DND-41 (cell line): ENCODE data around the gene RBM47.

Experiments used
- ATAC-seq: fragments of 200-7000 bp; cut with Tn5 transposase; 3 replicates; pipeline ENCODE4 v1.9.1; 2021; ENCODE audit warnings: low read depth; ENCODE audit not compliant: insufficient read depth
- DNase-seq: peaks from one replicate; pipeline ENCODE4 v3.0.0-alpha.2; 2020
- H2AFZ ChIP-seq: 2 replicates; pipeline ENCODE4 v1.6.0; 2012; ENCODE audit warnings: low read depth, low read length
- H3K27ac ChIP-seq: 2 replicates; pipeline ENCODE4 v1.5.1; 2012; ENCODE audit warnings: low read length, inconsistent platforms
- H3K27me3 ChIP-seq: fragments of 200-600 bp; sonication (generic); 2 replicates; pipeline ENCODE4 v1.6.0; 2012; ENCODE audit warnings: low read length, mild to moderate bottlenecking, inconsistent platforms; ENCODE audit not compliant: insufficient read depth, poor library complexity
- H3K36me3 ChIP-seq: 2 replicates; pipeline ENCODE4 v1.5.1; 2012; ENCODE audit warnings: low read length, inconsistent platforms; ENCODE audit not compliant: insufficient read depth
- H3K4me1 ChIP-seq: 2 replicates; pipeline ENCODE4 v1.5.1; 2012; ENCODE audit warnings: mild to moderate bottlenecking, low read length; ENCODE audit not compliant: insufficient read depth
- H3K4me2 ChIP-seq: 2 replicates; pipeline ENCODE4 v1.6.0; 2012; ENCODE audit warnings: mild to moderate bottlenecking, moderate library complexity, low read length, inconsistent platforms; ENCODE audit not compliant: insufficient read depth
- H3K4me3 ChIP-seq, 2 experiments: fragments of 200-600 bp in 1 of 2; shearing (Covaris generic) in 1 of 2; 2 replicates each; pipeline ENCODE4 v1.5.1; 2012 to 2016; ENCODE audit warnings: inconsistent platforms in 2 of 2, low read length in 2 of 2, mild to moderate bottlenecking in 2 of 2, low read depth in 1 of 2, moderate library complexity in 1 of 2
- H3K79me2 ChIP-seq: 2 replicates; pipeline ENCODE4 v1.6.0; 2012; ENCODE audit warnings: low read length, inconsistent platforms; ENCODE audit not compliant: insufficient read depth
- H3K9ac ChIP-seq: 2 replicates; pipeline ENCODE4 v1.6.0; 2012; ENCODE audit warnings: low read depth, mild to moderate bottlenecking, inconsistent platforms, low read length, moderate library complexity
- H3K9me3 ChIP-seq: 2 replicates; pipeline ENCODE4 v1.5.1; 2012; ENCODE audit warnings: low read length, moderate library complexity, mild to moderate bottlenecking, inconsistent platforms; ENCODE audit not compliant: insufficient read depth, severe bottlenecking
- H4K20me1 ChIP-seq: 2 replicates; pipeline ENCODE4 v1.6.0; 2012; ENCODE audit warnings: low read length; ENCODE audit not compliant: insufficient read depth
- EZH2 ChIP-seq: IDR thresholded peaks from 3 replicates; pipeline ENCODE4 v1.6.1; 2012; ENCODE audit warnings: borderline replicate concordance, low read depth, mild to moderate bottlenecking, moderate library complexity, low read length, inconsistent platforms; ENCODE audit not compliant: severe bottlenecking
- TF ChIP-seq, protein P1 (sequence below): IDR thresholded peaks from 2 replicates; pipeline ENCODE4 v1.5.1; 2012; ENCODE audit warnings: borderline replicate concordance, low read length, moderate library complexity, mild to moderate bottlenecking; ENCODE audit not compliant: poor library complexity, severe bottlenecking; ENCODE audit errors: extremely low read depth

RBM47 gene

DNA sequence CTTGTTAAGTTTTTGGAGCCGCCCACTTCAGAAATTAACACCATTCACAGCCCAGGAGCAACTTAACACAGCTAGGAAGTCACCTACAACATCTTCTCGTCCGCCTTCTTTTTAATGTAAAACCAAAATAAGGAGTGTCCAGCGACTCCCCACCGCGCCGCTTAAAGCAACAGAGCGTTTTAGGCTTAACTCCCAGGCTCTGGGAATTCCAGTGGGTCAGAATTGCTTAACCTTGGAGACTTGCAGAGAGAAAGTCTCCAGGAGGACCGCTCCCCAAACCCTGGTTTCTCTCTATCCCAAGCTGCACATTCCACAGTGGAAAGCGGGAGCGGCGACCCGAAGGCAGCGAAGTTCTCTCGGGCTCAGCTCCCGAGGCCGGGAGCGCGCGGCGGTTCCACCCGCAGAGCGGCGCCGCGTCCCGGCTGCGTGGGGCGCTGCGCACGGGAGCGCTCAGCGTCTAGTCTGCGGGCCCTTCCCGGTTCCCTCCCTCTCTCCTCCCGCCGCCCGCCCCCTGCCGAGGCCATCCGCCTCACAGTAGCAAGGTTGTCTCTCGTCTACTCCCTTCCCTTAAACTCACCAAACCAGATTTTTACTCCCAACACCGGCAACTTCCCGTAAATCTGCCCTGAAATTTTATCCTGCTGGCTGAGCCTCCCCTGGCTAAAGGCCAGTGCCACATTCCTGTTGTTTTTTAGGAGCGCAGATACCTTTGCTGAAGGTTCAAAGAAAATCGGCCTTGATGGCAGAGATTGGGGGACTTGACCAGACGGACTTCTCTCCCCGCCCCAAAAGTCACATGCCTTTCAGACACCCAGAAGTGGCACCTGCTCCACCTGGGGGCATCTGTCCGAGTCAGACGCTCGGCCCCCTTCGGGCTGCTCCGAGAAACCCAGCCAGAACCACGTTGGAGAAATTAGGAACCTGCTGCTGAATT, at the start of gene RBM47:
TSS of gene RBM47 (minus strand) at position 464 of the 934 bp plus-strand sequence. CDS start 190,971 bp downstream, outside the sequence.
- TF ChIP-seq, protein P1, sequence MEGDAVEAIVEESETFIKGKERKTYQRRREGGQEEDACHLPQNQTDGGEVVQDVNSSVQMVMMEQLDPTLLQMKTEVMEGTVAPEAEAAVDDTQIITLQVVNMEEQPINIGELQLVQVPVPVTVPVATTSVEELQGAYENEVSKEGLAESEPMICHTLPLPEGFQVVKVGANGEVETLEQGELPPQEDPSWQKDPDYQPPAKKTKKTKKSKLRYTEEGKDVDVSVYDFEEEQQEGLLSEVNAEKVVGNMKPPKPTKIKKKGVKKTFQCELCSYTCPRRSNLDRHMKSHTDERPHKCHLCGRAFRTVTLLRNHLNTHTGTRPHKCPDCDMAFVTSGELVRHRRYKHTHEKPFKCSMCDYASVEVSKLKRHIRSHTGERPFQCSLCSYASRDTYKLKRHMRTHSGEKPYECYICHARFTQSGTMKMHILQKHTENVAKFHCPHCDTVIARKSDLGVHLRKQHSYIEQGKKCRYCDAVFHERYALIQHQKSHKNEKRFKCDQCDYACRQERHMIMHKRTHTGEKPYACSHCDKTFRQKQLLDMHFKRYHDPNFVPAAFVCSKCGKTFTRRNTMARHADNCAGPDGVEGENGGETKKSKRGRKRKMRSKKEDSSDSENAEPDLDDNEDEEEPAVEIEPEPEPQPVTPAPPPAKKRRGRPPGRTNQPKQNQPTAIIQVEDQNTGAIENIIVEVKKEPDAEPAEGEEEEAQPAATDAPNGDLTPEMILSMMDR = no peak
- TF ChIP-seq EZH2 = no peak
- Histone ChIP-seq H3K27ac (no peak within 1 kb of the TSS), H3K4me1 (no peaks in the 10 kb centered on the region), H2AFZ (no peak within 1 kb of the TSS), H4K20me1 (no peaks in the 10 kb centered on the region), H3K4me3 (no peak within 1 kb of the TSS), H3K27me3 (peaks cover 17% of the 10 kb centered on the region), H3K4me2 (no peak within 1 kb of the TSS), H3K9me3 (no peaks in the 10 kb centered on the region), H3K79me2 (no peaks in the 10 kb centered on the region), H3K36me3 (no peaks in the 10 kb centered on the region), H3K9ac (no peak within 1 kb of the TSS)
- DNase-seq (no peak), ATAC-seq (no peak)

DNA sequence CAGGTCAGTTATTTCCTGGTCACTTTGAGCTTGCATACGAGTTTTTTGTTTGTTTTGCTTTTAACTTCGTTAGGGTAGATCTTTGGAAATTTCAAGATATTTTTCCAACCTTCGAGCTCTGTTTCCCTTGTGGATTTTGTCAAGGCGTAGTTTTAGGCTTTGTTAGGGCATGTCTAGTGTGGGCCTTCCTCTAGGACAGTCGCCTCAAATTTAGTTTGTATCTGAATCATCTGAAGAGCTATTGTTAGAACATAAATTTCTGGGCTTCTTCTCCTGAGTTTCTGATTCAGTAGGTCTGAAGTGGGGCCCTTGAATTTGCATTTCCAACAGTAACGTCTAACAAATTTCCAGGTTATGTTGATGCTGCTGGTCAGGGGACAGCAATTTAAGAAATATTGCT, 48.8 kb upstream of the RBM47 start:
- DNase-seq = no peak
- H3K9me3 ChIP-seq = no peaks in the 10 kb centered on the region
- no peak overlapping the region for H2AFZ ChIP-seq
- no peak overlapping the region for H3K9ac ChIP-seq
- no peaks in the 10 kb centered on the region for H3K27me3 ChIP-seq
- no peaks in the 10 kb centered on the region for H3K79me2 ChIP-seq
- no peaks in the 10 kb centered on the region for H4K20me1 ChIP-seq
- H3K4me1 ChIP-seq = no peaks in the 10 kb centered on the region
- H3K4me3 ChIP-seq = no peak overlapping the region
- no peaks in the 10 kb centered on the region for H3K36me3 ChIP-seq
- no peak overlapping the region for H3K27ac ChIP-seq
- H3K4me2 ChIP-seq = no peak overlapping the region
- TF ChIP-seq, protein P1 = no peak
- no peak for TF ChIP-seq EZH2
- ATAC-seq = no peak

DNA sequence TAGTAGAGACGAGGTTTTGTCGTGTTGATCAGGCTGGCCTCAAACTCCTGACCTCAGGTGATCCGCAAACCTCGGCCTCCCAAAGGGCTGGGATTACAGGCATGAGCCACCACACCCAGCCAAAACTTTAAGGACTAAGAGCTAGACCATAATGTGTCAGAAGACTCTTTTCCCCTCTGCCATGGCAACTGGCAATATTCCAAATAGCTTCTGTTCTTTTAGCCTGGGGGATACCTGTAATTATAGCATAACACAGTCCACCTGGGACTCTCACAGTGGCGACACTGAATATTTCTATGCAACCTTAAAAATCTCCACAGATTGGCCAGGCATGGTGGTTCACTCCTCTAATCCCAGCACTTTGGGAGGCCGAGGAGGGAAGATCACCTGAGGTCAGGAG, 45.5 kb upstream of the RBM47 start:
- Histone ChIP-seq H4K20me1 (no peaks in the 10 kb centered on the region), H3K4me1 (no peaks in the 10 kb centered on the region), H3K9me3 (no peaks in the 10 kb centered on the region), H3K9ac (no peak overlapping the region), H3K4me2 (no peak overlapping the region), H3K27ac (no peak overlapping the region), H2AFZ (no peak overlapping the region), H3K27me3 (no peaks in the 10 kb centered on the region), H3K4me3 (no peak overlapping the region), H3K36me3 (no peaks in the 10 kb centered on the region), H3K79me2 (no peaks in the 10 kb centered on the region)
- no peak for TF ChIP-seq EZH2
- TF ChIP-seq, protein P1 = no peak
- DNase-seq (no peak), ATAC-seq (no peak)
